Nephron progenitor cell (in vitro differentiated cells): ENCODE measurements around the gene GTF3C4.

ENCODE experiments used
- DNase-seq: peaks from one replicate; pipeline ENCODE4 v3.0.0; 2021
- H3K27ac Mint-ChIP-seq: 2 replicates; pipeline ENCODE4 v1.8.0; 2021; ENCODE audit warnings: mild to moderate bottlenecking, moderate library complexity, mixed read lengths
- H3K27me3 Mint-ChIP-seq: 2 replicates; pipeline ENCODE4 v1.8.0; 2021; ENCODE audit warnings: mild to moderate bottlenecking, low read depth, mixed read lengths; ENCODE audit not compliant: poor library complexity
- H3K36me3 Mint-ChIP-seq: 2 replicates; pipeline ENCODE4 v1.8.0; 2021; ENCODE audit warnings: low read depth, mixed read lengths
- H3K4me1 Mint-ChIP-seq: 2 replicates; pipeline ENCODE4 v1.8.0; 2021; ENCODE audit warnings: mixed read lengths
- H3K4me3 Mint-ChIP-seq: 2 replicates; pipeline ENCODE4 v1.8.0; 2021; ENCODE audit warnings: mild to moderate bottlenecking, moderate library complexity, mixed read lengths
- H3K9me3 Mint-ChIP-seq: 2 replicates; pipeline ENCODE4 v1.8.0; 2021; ENCODE audit warnings: mild to moderate bottlenecking, moderate library complexity, mixed read lengths
- CTCF ChIP-seq: fragments of 200-600 bp; sonication (generic); IDR thresholded peaks from 2 replicates; pipeline ENCODE4 v1.5.0; 2021; ENCODE audit warnings: antibody characterized with exemption

Gene GTF3C4

GRCh38 chr9:132670457-132671391 is at the start of gene GTF3C4:
Gene GTF3C4, plus strand, starts transcription at chr9:132670464. Its CDS starts 135 bp downstream, at chr9:132670599.
- H3K9me3 Mint-ChIP-seq: peaks cover 13% of the 10 kb centered on the region
- H3K27me3 Mint-ChIP-seq: no peaks in the 10 kb centered on the region
- TF ChIP-seq CTCF: no peak
- H3K36me3 Mint-ChIP-seq: peaks cover 51% of the 10 kb centered on the region
- DNase-seq: peak; percentile 50
- peak within 1 kb of the TSS; percentile 98 for H3K27ac Mint-ChIP-seq
- peak within 1 kb of the TSS; percentile 94 for H3K4me3 Mint-ChIP-seq
- peaks cover 39% of the 10 kb centered on the region for H3K4me1 Mint-ChIP-seq

- no peak overlapping the region for H3K27ac Mint-ChIP-seq
- peaks cover 47% of the 10 kb centered on the region for H3K36me3 Mint-ChIP-seq
- H3K9me3 Mint-ChIP-seq: no peaks in the 10 kb centered on the region
- no peak overlapping the region for H3K4me3 Mint-ChIP-seq
- peaks cover 41% of the 10 kb centered on the region for H3K4me1 Mint-ChIP-seq
- no peak for TF ChIP-seq CTCF
- H3K27me3 Mint-ChIP-seq: peaks cover 2% of the 10 kb centered on the region
- DNase-seq: no peak
These were observed 48.1 kb upstream of the GTF3C4 start for GRCh38 chr9:132622159-132622558.

GRCh38 chr9:132626285-132626684 is 44.0 kb upstream of the GTF3C4 start:
- peaks cover 50% of the 10 kb centered on the region for H3K36me3 Mint-ChIP-seq
- no peak for TF ChIP-seq CTCF
- no peak for DNase-seq
- H3K27ac Mint-ChIP-seq: peak overlapping the region; percentile 82
- H3K4me3 Mint-ChIP-seq: no peak overlapping the region
- peaks cover 34% of the 10 kb centered on the region for H3K4me1 Mint-ChIP-seq
- peaks cover 2% of the 10 kb centered on the region for H3K27me3 Mint-ChIP-seq
- H3K9me3 Mint-ChIP-seq: no peaks in the 10 kb centered on the region

GRCh38 chr9:132627106-132627505 is 43.2 kb upstream of the GTF3C4 start:
- H3K27ac Mint-ChIP-seq: peak overlapping the region; percentile 16
- no peak for DNase-seq
- no peaks in the 10 kb centered on the region for H3K9me3 Mint-ChIP-seq
- no peak for TF ChIP-seq CTCF
- H3K27me3 Mint-ChIP-seq: peaks cover 2% of the 10 kb centered on the region
- no peak overlapping the region for H3K4me3 Mint-ChIP-seq
- H3K4me1 Mint-ChIP-seq: peaks cover 31% of the 10 kb centered on the region
- H3K36me3 Mint-ChIP-seq: peaks cover 57% of the 10 kb centered on the region

- Mint-ChIP-seq H3K4me3 (no peak overlapping the region), H3K9me3 (no peaks in the 10 kb centered on the region), H3K27me3 (peaks cover 2% of the 10 kb centered on the region), H3K36me3 (peaks cover 56% of the 10 kb centered on the region), H3K4me1 (peaks cover 26% of the 10 kb centered on the region), H3K27ac (peak overlapping the region; percentile 16)
- no peak for TF ChIP-seq CTCF
- no peak for DNase-seq
These were observed 42.7 kb upstream of the GTF3C4 start for GRCh38 chr9:132627594-132627993.
